Testis (tissue), 3 donors: Measurements from ENCODE around the gene PROZ. TPM values are rescaled to one million over a fixed set of nuclear protein-coding genes. Genes with fewer than 3 reads are reported as not detected.

Experiments used
- DNase-seq: peaks from one replicate; pipeline ENCODE4 v3.0.0-alpha.2; 2019
- H3K27ac ChIP-seq, 2 donors: fragments of 200-600 bp; sonication (generic); one replicate each; pipeline ENCODE4 v1.5.1; 2019
- H3K27me3 ChIP-seq: fragments of 200-600 bp; sonication (generic); one replicate; pipeline ENCODE4 v1.5.1; 2019
- H3K36me3 ChIP-seq: fragments of 200-600 bp; sonication (generic); one replicate; pipeline ENCODE4 v1.5.1; 2017; ENCODE audit warnings: low read depth; ENCODE audit errors: missing control alignments
- H3K4me1 ChIP-seq: fragments of 200-600 bp; sonication (generic); one replicate; pipeline ENCODE4 v1.5.1; 2019
- H3K4me3 ChIP-seq, 2 donors: fragments of 200-600 bp; sonication (generic); one replicate each; pipeline ENCODE4 v1.5.1; 2017 to 2019
- H3K9me3 ChIP-seq: fragments of 200-600 bp; sonication (generic); one replicate; pipeline ENCODE4 v1.5.1; 2017
- CTCF ChIP-seq, 3 experiments: fragments of 450-650 bp in 2 of 3; fragments of 200-600 bp in 1 of 3; sonication (generic) in 1 of 3; IDR thresholded peaks; one replicate each; pipeline ENCODE4 v1.5.1; 2016 to 2019; ENCODE audit warnings: antibody characterized with exemption in 3 of 3, mild to moderate bottlenecking in 2 of 3, moderate library complexity in 1 of 3
- POLR2A ChIP-seq: fragments of 450-650 bp; IDR thresholded peaks from one replicate; pipeline ENCODE4 v1.6.1; 2017; ENCODE audit warnings: antibody characterized with exemption, mild to moderate bottlenecking, moderate library complexity
- WGBS, 2 donors: methylation state at CpG; one replicate each; pipeline ENCODE4 v1.1.5; 2018; 5-methylcytosine and 5-hydroxymethylcytosine counted together
- intact Hi-C: fragments of 100-400 bp; cut with DNase I; formaldehyde crosslinking; loops from one replicate; pipeline ENCODE4 v1.15.1; 2023; ENCODE audit warnings: low total_unique reads
- polyA plus RNA-seq: library from polyadenylated mRNA; stranded (reverse); fragments of 350-450 nt; fragmentation: Illumina TruSeq; extraction: RNeasy Lipid Tissue Mini Kit (QIAGEN cat#74804); gene quantifications from one replicate; pipeline ENCODE4 v1.2.3, GENCODE V29; 2014; ENCODE audit warnings: low read depth, low replicate concordance; ENCODE audit not compliant: insufficient read depth
- total RNA-seq, 2 donors: library from RNA; depleted of rRNA; stranded (reverse); fragments of >200 nt; gene quantifications; one replicate each; pipeline ENCODE4 v1.2.3, GENCODE V29; 2016

Gene PROZ
- total and polyA plus RNA-seq, 3 donors from 2014 or later, result 0.42 to 0.81 (median 0.63) TPM

GRCh38 chr13:113152984-113153809 lies 5.3 kb upstream of the PROZ start:
- DNase-seq, result peak; percentile 67
- no peaks in the 10 kb centered on the region for H3K36me3 ChIP-seq
- intact Hi-C loops, result no loop called here
- no peaks in the 10 kb centered on the region for H3K4me1 ChIP-seq
- TF ChIP-seq CTCF (IDR thresholded peaks at IDR 0.05) (no peak), POLR2A (no peak)
- H3K4me3 ChIP-seq, result peak overlapping the region; percentile 49 to 60
- WGBS, 2 donors, result 10 to 14% methylated on average over 40 to 41 of the region's 60 CpGs
- no peaks in the 10 kb centered on the region for H3K9me3 ChIP-seq
- H3K27me3 ChIP-seq, result no peaks in the 10 kb centered on the region
- peak overlapping the region; percentile 86 to 91 for H3K27ac ChIP-seq

- WGBS, 2 donors, result 3% methylated on average over 19 to 26 of the region's 76 CpGs
- intact Hi-C loops, result no loop called here
- TF ChIP-seq CTCF (IDR thresholded peaks at IDR 0.05) (no peak), POLR2A (no peak)
- Histone ChIP-seq H3K4me3 (peak overlapping the region; percentile 49 to 60), H3K36me3 (no peaks in the 10 kb centered on the region), H3K9me3 (no peaks in the 10 kb centered on the region), H3K27me3 (no peaks in the 10 kb centered on the region), H3K4me1 (no peaks in the 10 kb centered on the region), H3K27ac (peak overlapping the region; percentile 86 to 91)
- DNase-seq, result peak; percentile 87
Observed at GRCh38 chr13:113153810-113154748, 4.4 kb upstream of the PROZ start.

GRCh38 chr13:113155201-113155600 lies 3.2 kb upstream of the PROZ start:
- Histone ChIP-seq H3K9me3 (no peaks in the 10 kb centered on the region), H3K4me3 (no peak overlapping the region), H3K4me1 (no peaks in the 10 kb centered on the region), H3K36me3 (no peaks in the 10 kb centered on the region), H3K27ac (peak overlapping the region in 1 of 2 donors; percentile 48), H3K27me3 (no peaks in the 10 kb centered on the region)
- 73 to 81% methylated on average over 3 of the region's 3 CpGs for WGBS, 2 donors
- intact Hi-C loops, result no loop called here
- TF ChIP-seq POLR2A (no peak), CTCF (IDR thresholded peaks at IDR 0.05) (no peak)
- no peak for DNase-seq

GRCh38 chr13:113155982-113156655 lies 2.3 kb upstream of the PROZ start:
- WGBS, 2 donors, result 79 to 84% methylated on average over 9 of the region's 9 CpGs
- H3K27me3 ChIP-seq, result no peaks in the 10 kb centered on the region

More at GRCh38 chr13:113155982-113156655, 2.3 kb upstream of the PROZ start:
- intact Hi-C loops, result no loop called here
- no peaks in the 10 kb centered on the region for H3K36me3 ChIP-seq
- H3K4me3 ChIP-seq, result no peak overlapping the region
- H3K9me3 ChIP-seq, result no peaks in the 10 kb centered on the region
- TF ChIP-seq CTCF (IDR thresholded peaks at IDR 0.05) (no peak), POLR2A (no peak)
- no peaks in the 10 kb centered on the region for H3K4me1 ChIP-seq
- no peak overlapping the region for H3K27ac ChIP-seq
- no peak for DNase-seq
